ENCODE results near the gene CARNS1. TPM values are rescaled to one million over a fixed set of nuclear protein-coding genes. Genes with fewer than 3 reads are reported as not detected.

Gene CARNS1
- total and polyA plus RNA-seq, 7 donors: 2.1 to 27.5 (median 7.0) TPM

DNA sequence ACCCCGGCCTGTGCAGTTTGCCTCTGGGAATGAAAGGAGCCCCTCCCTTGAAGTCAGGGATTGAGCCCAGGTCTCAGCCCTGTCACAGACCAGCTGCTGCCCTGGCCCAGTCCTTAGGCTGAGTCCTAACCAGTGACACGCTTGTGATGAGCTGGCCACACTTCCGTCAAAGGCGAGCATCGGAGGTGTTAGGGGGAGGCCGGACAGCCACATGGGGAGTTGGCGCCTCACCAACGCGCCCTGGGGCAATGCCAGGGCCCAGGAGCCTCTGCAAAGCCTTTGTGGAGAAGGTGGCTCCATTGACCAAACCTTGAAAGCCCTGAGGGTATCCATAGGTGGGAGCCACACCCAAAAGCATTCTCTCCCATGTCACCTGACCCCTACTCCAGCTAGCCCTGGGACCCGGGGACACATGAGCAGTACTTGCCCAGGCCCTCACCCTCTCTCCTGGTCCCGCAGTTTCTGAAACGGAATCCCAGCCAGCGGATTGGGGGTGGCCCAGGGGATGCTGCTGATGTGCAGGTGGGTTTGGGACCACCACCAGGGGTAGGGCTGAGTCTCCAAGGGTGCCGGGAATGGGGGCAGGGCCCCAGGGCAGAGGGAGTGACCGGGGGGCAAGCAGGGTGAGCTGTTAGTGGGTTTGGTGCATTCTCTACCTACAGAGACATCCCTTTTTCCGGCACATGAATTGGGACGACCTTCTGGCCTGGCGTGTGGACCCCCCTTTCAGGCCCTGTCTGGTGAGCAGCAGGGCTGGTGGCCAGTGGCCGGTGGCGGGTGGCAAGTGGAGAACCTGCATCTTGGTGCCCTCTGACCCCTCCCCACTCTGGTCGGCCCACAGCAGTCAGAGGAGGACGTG lies 18.3 kb downstream of the CARNS1 start:
- 77 to 83% (median 81%) methylated on average over 22 of the region's 22 CpGs for WGBS, 3 donors
- Histone ChIP-seq H3K27me3 (ENCODE audit: insufficient read depth in 3 of 3, low read length in 2 of 3) (no peaks in the 10 kb centered on the region), H3K4me3 (no peak overlapping the region), H3K36me3 (ENCODE audit: insufficient read depth in 1 of 2, low read depth in 1 of 2) (peaks cover 6 to 85% of the 10 kb centered on the region in 2 donors), H3K27ac (no peak overlapping the region), H3K4me1 (peaks cover 20% of the 10 kb centered on the region), H3K9me3 (no peaks in the 10 kb centered on the region)
- no peak for TF ChIP-seq CTCF (IDR thresholded peaks at IDR 0.05)
- intact Hi-C loops (cut with DNase I): no loop called here
- DNase-seq (no peak), ATAC-seq (no peak)

DNA sequence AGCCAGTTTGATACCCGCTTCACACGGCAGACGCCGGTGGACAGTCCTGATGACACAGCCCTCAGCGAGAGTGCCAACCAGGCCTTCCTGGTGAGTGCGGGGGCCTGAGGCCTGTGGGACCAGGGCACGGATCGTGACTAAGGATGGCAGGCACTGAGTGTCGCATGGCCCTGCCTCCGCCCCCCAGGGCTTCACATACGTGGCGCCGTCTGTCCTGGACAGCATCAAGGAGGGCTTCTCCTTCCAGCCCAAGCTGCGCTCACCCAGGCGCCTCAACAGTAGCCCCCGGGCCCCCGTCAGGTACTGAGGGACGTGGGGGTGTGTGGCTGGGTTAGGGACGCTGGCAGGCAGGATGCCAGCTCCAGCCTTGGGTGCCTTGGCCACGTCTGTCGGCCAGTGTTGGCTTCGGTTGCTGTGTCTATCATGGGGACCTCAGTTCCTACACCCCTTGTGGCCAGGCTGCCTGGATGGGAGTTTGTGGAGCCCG lies 19.0 kb downstream of the CARNS1 start:
- Histone ChIP-seq H3K27ac (no peak overlapping the region), H3K4me3 (no peak overlapping the region), H3K9me3 (no peaks in the 10 kb centered on the region), H3K27me3 (ENCODE audit: insufficient read depth in 3 of 3, low read length in 2 of 3) (no peaks in the 10 kb centered on the region), H3K4me1 (peaks cover 15% of the 10 kb centered on the region), H3K36me3 (ENCODE audit: insufficient read depth in 1 of 2, low read depth in 1 of 2) (peaks cover 6 to 88% of the 10 kb centered on the region in 2 donors)
- intact Hi-C loops (cut with DNase I): no loop called here
- DNase-seq (no peak), ATAC-seq (no peak)
- 82 to 86% (median 83%) methylated on average over 23 of the region's 23 CpGs for WGBS, 3 donors
- no peak for TF ChIP-seq CTCF (IDR thresholded peaks at IDR 0.05)

- no peak overlapping the region for H3K27ac ChIP-seq
- intact Hi-C loops (cut with DNase I): no loop called here
- TF ChIP-seq CTCF (IDR thresholded peaks at IDR 0.05): no peak
- no peak overlapping the region for H3K4me3 ChIP-seq
- peaks cover 6 to 81% of the 10 kb centered on the region in 2 donors for H3K36me3 ChIP-seq (ENCODE audit: insufficient read depth in 1 of 2, low read depth in 1 of 2)
- H3K9me3 ChIP-seq: no peaks in the 10 kb centered on the region
- peaks cover 8% of the 10 kb centered on the region for H3K4me1 ChIP-seq
- ATAC-seq (no peak), DNase-seq (no peak)
- 82 to 87% (median 82%) methylated on average over 25 to 26 of the region's 26 CpGs for WGBS, 3 donors
- no peaks in the 10 kb centered on the region for H3K27me3 ChIP-seq (ENCODE audit: insufficient read depth in 3 of 3, low read length in 2 of 3)
Measured at GRCh38 chr11:67435031-67435726, 19.7 kb downstream of the CARNS1 start.

DNA sequence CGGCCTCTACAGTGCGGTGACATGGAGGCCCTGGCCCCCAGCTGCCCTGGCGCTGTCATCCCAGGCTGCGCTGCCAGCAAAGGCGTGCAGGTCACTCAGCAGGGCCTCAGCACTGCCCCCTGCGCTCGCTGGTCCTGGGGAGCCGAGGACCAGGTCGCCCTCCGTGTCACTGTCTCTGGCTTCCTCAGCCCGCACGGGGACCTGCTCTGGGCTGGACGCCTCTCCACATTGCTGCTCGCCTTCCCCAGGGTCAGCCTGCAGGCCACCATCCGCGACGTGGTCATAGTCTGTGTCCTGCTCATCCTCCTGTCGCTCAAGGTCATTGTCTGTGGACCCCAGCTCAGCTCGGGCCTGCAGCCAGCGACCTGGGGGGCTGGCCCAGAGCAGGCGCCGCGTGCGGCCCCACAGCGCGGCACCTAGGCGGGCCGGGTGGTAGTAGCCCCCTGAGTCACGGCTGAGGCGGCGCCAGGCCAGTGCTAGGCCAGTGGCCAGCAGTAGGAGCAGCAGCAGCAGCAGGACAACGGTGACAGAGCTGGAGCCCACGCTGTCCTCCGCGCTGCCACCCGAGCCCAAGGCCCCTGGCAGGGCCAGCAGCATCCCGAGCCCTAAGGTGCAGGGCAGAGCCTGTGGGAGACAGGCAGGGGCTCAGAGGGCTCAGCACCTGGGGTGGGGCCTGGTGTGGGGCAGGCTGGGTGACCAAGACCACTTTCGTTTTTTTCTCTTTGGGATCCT lies 20.4 kb downstream of the CARNS1 start:
- ATAC-seq: no peak
- no peak for DNase-seq
- Histone ChIP-seq H3K4me3 (no peak overlapping the region), H3K27me3 (ENCODE audit: insufficient read depth in 3 of 3, low read length in 2 of 3) (no peaks in the 10 kb centered on the region), H3K27ac (peak overlapping the region; percentile 36), H3K36me3 (ENCODE audit: insufficient read depth in 1 of 2, low read depth in 1 of 2) (peaks cover 6 to 81% of the 10 kb centered on the region in 2 donors), H3K9me3 (no peaks in the 10 kb centered on the region), H3K4me1 (peaks cover under 1% of the 10 kb centered on the region)
- TF ChIP-seq CTCF (IDR thresholded peaks at IDR 0.05): no peak
- 86 to 88% (median 87%) methylated on average over 33 to 38 of the region's 38 CpGs for WGBS, 3 donors
- intact Hi-C loops (cut with DNase I): no loop called here
